Smooth muscle cell (in vitro differentiated cells): ENCODE results near the gene PROM1. TPM values are rescaled to one million over a fixed set of nuclear protein-coding genes. Genes with fewer than 3 reads are reported as not detected.
A peak's percentile ranks its signal among the peaks of the same experiment; 100 is the strongest.

Experiments used
- DNase-seq: peaks from one replicate; lab custom pipeline; 2025; ENCODE audit not compliant: unreplicated experiment; lab: John Stamatoyannopoulos, UW
- H2AFZ ChIP-seq: fragments of 200-600 bp; sonication (generic); 2 replicates; pipeline ENCODE4 v1.6.0; 2016; ENCODE audit warnings: antibody characterized with exemption, low read depth, mild to moderate bottlenecking
- H3F3A ChIP-seq: fragments of 200-600 bp; sonication (generic); 2 replicates; pipeline ENCODE4 v1.6.0; 2017; ENCODE audit warnings: antibody characterized with exemption, low read depth
- H3K27ac ChIP-seq: fragments of 200-600 bp; sonication (generic); 2 replicates; pipeline ENCODE4 v1.5.1; 2016; ENCODE audit warnings: low read depth, mild to moderate bottlenecking
- H3K27me3 ChIP-seq: fragments of 200-600 bp; sonication (generic); 2 replicates; pipeline ENCODE4 v1.6.1; 2016; ENCODE audit warnings: low read depth, mild to moderate bottlenecking
- H3K36me3 ChIP-seq: fragments of 200-600 bp; sonication (generic); 2 replicates; pipeline ENCODE4 v1.5.1; 2016; ENCODE audit warnings: low read depth
- H3K4me1 ChIP-seq: fragments of 200-600 bp; sonication (generic); 2 replicates; pipeline ENCODE4 v1.5.1; 2016; ENCODE audit warnings: low read depth
- H3K4me2 ChIP-seq: fragments of 200-600 bp; sonication (generic); 2 replicates; pipeline ENCODE4 v1.6.0; 2016; ENCODE audit warnings: mild to moderate bottlenecking
- H3K4me3 ChIP-seq: fragments of 200-600 bp; sonication (generic); 2 replicates; pipeline ENCODE4 v1.5.1; 2016; ENCODE audit warnings: mild to moderate bottlenecking
- H3K79me2 ChIP-seq: fragments of 200-600 bp; sonication (generic); 2 replicates; pipeline ENCODE4 v1.6.0; 2016; ENCODE audit warnings: low read depth, mild to moderate bottlenecking
- H3K9ac ChIP-seq: fragments of 200-600 bp; sonication (generic); 2 replicates; pipeline ENCODE4 v1.6.0; 2016; ENCODE audit warnings: low read depth
- H3K9me3 ChIP-seq: fragments of 200-600 bp; sonication (generic); replicated peaks from 2 replicates; pipeline ENCODE4 v1.5.1; 2016; ENCODE audit warnings: low read depth
- H4K20me1 ChIP-seq: fragments of 200-600 bp; sonication (generic); 2 replicates; pipeline ENCODE4 v1.6.0; 2016; ENCODE audit warnings: low read depth
- WGBS: methylation state at CpG from one replicate; pipeline ENCODE4 v1.1.7; 2016; ENCODE audit warnings: low lambda C conversion rate; 5-methylcytosine and 5-hydroxymethylcytosine counted together
- polyA plus RNA-seq: library from polyadenylated mRNA; unstranded; fragments of >200 nt; fragmentation: Nextera tagmentation; extraction: Ambion mirVana; gene quantifications from 2 replicates; pipeline ENCODE4 v1.2.1, GENCODE V29; 2016
- total RNA-seq: library from RNA; depleted of rRNA; stranded (reverse); fragments of >200 nt; gene quantifications from 2 replicates; pipeline ENCODE4 v1.2.3, GENCODE V29; 2014
- TF ChIP-seq, protein P1 (sequence below): fragments of 200-600 bp; sonication (generic); IDR thresholded peaks from 2 replicates; pipeline ENCODE4 v1.5.1; 2017; ENCODE audit warnings: borderline replicate concordance, mild to moderate bottlenecking, antibody characterized with exemption; ENCODE audit not compliant: insufficient read depth, poor library complexity, severe bottlenecking

The PROM1 gene
- total and polyA plus RNA-seq, 2 experiments from 2014 or later: 0.56 to 1.7 TPM

DNA sequence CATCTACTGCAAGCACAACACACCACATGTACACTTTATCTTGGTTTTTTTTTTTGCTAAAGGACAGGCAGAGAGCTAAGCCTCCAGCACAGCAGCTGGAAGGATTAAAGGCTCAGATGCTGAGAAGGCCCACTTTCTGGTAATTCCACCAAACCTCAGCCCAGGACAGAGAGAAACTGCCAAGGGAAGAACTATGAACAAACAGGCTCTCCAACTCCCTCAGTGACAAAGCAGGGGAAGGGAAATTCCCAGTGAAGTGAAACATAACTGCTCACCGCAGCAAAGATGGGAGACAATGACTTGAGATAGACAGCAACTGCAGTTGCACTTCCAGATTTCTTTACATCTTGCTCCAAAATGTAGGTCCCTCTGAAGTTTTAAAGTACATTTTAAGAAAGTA, 4.8 kb downstream of the PROM1 start:
- Histone ChIP-seq H3K36me3 (no peaks in the 10 kb centered on the region), H3K79me2 (no peaks in the 10 kb centered on the region), H3F3A (peaks cover 15% of the 10 kb centered on the region), H3K27ac (peak overlapping the region; percentile 33), H2AFZ (no peak overlapping the region), H3K27me3 (peaks cover 27% of the 10 kb centered on the region), H3K4me1 (peaks cover 17% of the 10 kb centered on the region), H3K4me3 (no peak overlapping the region), H3K9me3 (no peaks in the 10 kb centered on the region), H3K4me2 (peak overlapping the region; percentile 62), H4K20me1 (no peaks in the 10 kb centered on the region), H3K9ac (no peak overlapping the region)
- DNase-seq: no peak
- TF ChIP-seq, protein P1, sequence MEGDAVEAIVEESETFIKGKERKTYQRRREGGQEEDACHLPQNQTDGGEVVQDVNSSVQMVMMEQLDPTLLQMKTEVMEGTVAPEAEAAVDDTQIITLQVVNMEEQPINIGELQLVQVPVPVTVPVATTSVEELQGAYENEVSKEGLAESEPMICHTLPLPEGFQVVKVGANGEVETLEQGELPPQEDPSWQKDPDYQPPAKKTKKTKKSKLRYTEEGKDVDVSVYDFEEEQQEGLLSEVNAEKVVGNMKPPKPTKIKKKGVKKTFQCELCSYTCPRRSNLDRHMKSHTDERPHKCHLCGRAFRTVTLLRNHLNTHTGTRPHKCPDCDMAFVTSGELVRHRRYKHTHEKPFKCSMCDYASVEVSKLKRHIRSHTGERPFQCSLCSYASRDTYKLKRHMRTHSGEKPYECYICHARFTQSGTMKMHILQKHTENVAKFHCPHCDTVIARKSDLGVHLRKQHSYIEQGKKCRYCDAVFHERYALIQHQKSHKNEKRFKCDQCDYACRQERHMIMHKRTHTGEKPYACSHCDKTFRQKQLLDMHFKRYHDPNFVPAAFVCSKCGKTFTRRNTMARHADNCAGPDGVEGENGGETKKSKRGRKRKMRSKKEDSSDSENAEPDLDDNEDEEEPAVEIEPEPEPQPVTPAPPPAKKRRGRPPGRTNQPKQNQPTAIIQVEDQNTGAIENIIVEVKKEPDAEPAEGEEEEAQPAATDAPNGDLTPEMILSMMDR: no peak
- 3% methylated on average over 1 of the region's 1 CpG for WGBS

DNA sequence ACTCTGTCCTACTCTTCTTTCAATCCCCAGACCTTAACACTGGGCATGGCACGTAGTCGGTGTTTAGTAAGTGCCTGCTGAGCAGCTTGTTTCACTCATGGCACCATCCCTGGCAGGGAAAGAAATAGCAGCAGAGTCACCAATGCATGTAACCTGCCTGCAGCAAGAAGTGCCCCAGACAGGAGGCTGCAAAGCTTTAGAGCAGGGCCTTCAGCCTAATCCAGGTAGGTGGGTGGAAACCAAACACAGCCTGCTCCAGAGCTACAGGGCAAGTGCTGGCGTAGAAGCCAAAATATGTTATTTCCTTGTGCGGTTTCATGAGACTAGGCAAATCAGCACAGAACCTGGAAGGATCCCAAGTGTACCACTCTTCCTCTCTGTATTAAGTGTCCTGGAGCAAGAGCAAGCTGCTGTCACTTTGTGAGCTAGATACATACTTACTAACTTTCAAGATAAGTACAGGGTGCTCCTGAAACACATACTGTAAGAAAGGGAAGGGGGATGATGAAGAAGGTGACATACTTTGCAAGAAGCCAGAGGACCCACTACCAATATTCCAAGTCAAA, 5.5 kb downstream of the PROM1 start:
- Histone ChIP-seq H3K36me3 (no peaks in the 10 kb centered on the region), H3K79me2 (no peaks in the 10 kb centered on the region), H3K4me2 (peak overlapping the region; percentile 39), H3F3A (peaks cover 15% of the 10 kb centered on the region), H3K27me3 (peaks cover 19% of the 10 kb centered on the region), H4K20me1 (no peaks in the 10 kb centered on the region), H3K27ac (no peak overlapping the region), H2AFZ (no peak overlapping the region), H3K4me1 (peaks cover 13% of the 10 kb centered on the region), H3K9me3 (no peaks in the 10 kb centered on the region), H3K4me3 (no peak overlapping the region), H3K9ac (no peak overlapping the region)
- DNase-seq: no peak
- TF ChIP-seq, protein P1: no peak
- WGBS: 71% methylated on average over 4 of the region's 4 CpGs

DNA sequence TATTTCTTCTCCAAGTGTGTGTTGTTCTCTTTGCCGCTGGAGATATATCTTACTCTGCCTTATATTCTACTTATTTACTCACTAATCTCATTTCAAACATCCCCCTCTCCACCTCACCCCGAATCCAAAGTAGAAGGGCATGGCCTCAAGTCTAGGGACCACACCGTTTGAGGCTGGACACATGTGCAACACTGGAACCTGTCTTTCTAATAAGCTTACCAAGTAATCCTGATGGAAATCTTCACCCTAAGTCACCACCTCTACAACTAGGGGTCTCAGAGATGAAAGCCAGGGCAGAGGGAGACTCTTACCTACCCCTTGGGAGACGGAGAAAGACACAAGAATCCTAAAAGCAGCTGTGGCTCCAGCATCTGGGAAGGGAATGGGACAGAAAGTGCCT, 6.0 kb downstream of the PROM1 start:
- H3K27me3 ChIP-seq: peaks cover 14% of the 10 kb centered on the region

More for the DNA sequence above, 6.0 kb downstream of the PROM1 start:
- no peaks in the 10 kb centered on the region for H3K79me2 ChIP-seq
- no peak overlapping the region for H3K4me3 ChIP-seq
- peak overlapping the region; percentile 39 for H3K4me2 ChIP-seq
- TF ChIP-seq, protein P1: no peak
- no peaks in the 10 kb centered on the region for H3K9me3 ChIP-seq
- H3K4me1 ChIP-seq: peaks cover 13% of the 10 kb centered on the region
- no peak for DNase-seq
- no peak overlapping the region for H3K27ac ChIP-seq
- H3K9ac ChIP-seq: no peak overlapping the region
- H4K20me1 ChIP-seq: no peaks in the 10 kb centered on the region
- H3K36me3 ChIP-seq: no peaks in the 10 kb centered on the region
- peaks cover 15% of the 10 kb centered on the region for H3F3A ChIP-seq
- no peak overlapping the region for H2AFZ ChIP-seq
- whole genome bisulfite sequencing: 67% methylated on average over 4 of the region's 4 CpGs
